Bronchial smooth muscle cell (primary cell): ENCODE results near the gene KRTAP10-8. TPM values are rescaled to one million over a fixed set of nuclear protein-coding genes. Genes with fewer than 3 reads are reported as not detected.

Source experiments
- total RNA-seq: library from RNA; depleted of rRNA; stranded (reverse); fragments of >200 nt; gene quantifications from 2 replicates; pipeline ENCODE4 v1.2.1, GENCODE V29; 2014

KRTAP10-8 gene
- not detected in 2 replicates for total RNA-seq

GRCh38 chr21:44612029-44612486, at the start of gene KRTAP10-8:
Gene KRTAP10-8 (plus strand): TSS chr21:44612079. CDS start chr21:44612101, 22 bp downstream.

GRCh38 chr21:44573630-44574456, 38.0 kb upstream of the KRTAP10-8 start, which contains the start of gene KRTAP10-4:
Gene KRTAP10-4 (plus strand): TSS chr21:44573729. CDS start chr21:44573759, 30 bp downstream.

GRCh38 chr21:44580231-44580821, 31.6 kb upstream of the KRTAP10-8 start, which contains the start of gene KRTAP10-5:
Gene KRTAP10-5 (minus strand): TSS chr21:44580604. CDS start chr21:44580578, 26 bp downstream.

GRCh38 chr21:44592446-44593311, 19.2 kb upstream of the KRTAP10-8 start, which contains the start of gene KRTAP10-6:
Gene KRTAP10-6 (minus strand): TSS chr21:44592505. CDS start chr21:44592484, 21 bp downstream.

GRCh38 chr21:44600118-44600978, 11.5 kb upstream of the KRTAP10-8 start, which contains the start of gene KRTAP10-7:
Gene KRTAP10-7 (plus strand): TSS chr21:44600597. CDS start chr21:44600622, 25 bp downstream.

GRCh38 chr21:44626673-44627143, 14.8 kb downstream of the KRTAP10-8 start, which contains the start of gene KRTAP10-9:
Gene KRTAP10-9 (plus strand): TSS chr21:44627093. CDS start chr21:44627172, 79 bp downstream.

GRCh38 chr21:44637018-44637850, 25.4 kb downstream of the KRTAP10-8 start, which contains the start of gene KRTAP10-10:
Gene KRTAP10-10 (plus strand): TSS chr21:44637356. CDS start chr21:44637418, 62 bp downstream.

GRCh38 chr21:44646366-44647221, 34.7 kb downstream of the KRTAP10-8 start, which contains the start of gene KRTAP10-11:
Gene KRTAP10-11 (plus strand): TSS chr21:44646414. CDS start chr21:44646459, 45 bp downstream.

GRCh38 chr21:44654576-44655175, 42.8 kb downstream of the KRTAP10-8 start, which contains the start of gene KRTAP12-4:
Gene KRTAP12-4 (minus strand): TSS chr21:44654659. CDS start chr21:44654614, 45 bp downstream.

GRCh38 chr21:44657635-44658540, 46.0 kb downstream of the KRTAP10-8 start, which contains the start of gene KRTAP12-3:
Gene KRTAP12-3 (plus strand): TSS chr21:44657932. CDS start chr21:44657980, 48 bp downstream.

Other genes starting within 250 kb of the KRTAP10-8 start
- under 0.01 TPM in 2 replicates for gene LRRC3, start 156.6 kb upstream of the KRTAP10-8 start, total RNA-seq
- not detected in 2 replicates for gene KRTAP10-1, start 71.9 kb upstream of the KRTAP10-8 start, total RNA-seq
- not detected in 2 replicates for gene KRTAP10-2, start 60.6 kb upstream of the KRTAP10-8 start, total RNA-seq
- gene KRTAP10-3, start 53.3 kb upstream of the KRTAP10-8 start, total RNA-seq, result not detected in 2 replicates
- gene KRTAP10-4, start 38.4 kb upstream of the KRTAP10-8 start, total RNA-seq, result not detected in 2 replicates
- not detected in 2 replicates for gene KRTAP10-5, start 31.5 kb upstream of the KRTAP10-8 start, total RNA-seq
- gene KRTAP10-6, start 19.6 kb upstream of the KRTAP10-8 start, total RNA-seq, result not detected in 2 replicates
- gene KRTAP10-7, start 11.5 kb upstream of the KRTAP10-8 start, total RNA-seq, result not detected in 2 replicates
- gene KRTAP10-9, start 15.0 kb downstream of the KRTAP10-8 start, total RNA-seq, result not detected in 2 replicates
- gene KRTAP10-10, start 25.3 kb downstream of the KRTAP10-8 start, total RNA-seq, result not detected in 2 replicates
- not detected in 2 replicates for gene KRTAP10-11, start 34.3 kb downstream of the KRTAP10-8 start, total RNA-seq
- gene KRTAP12-4, start 42.6 kb downstream of the KRTAP10-8 start, total RNA-seq, result not detected in 2 replicates
- gene KRTAP12-3, start 45.9 kb downstream of the KRTAP10-8 start, total RNA-seq, result not detected in 2 replicates
- gene KRTAP12-2, start 54.8 kb downstream of the KRTAP10-8 start, total RNA-seq, result not detected in 2 replicates
- not detected in 2 replicates for gene KRTAP12-1, start 70.1 kb downstream of the KRTAP10-8 start, total RNA-seq
- gene KRTAP10-12, start 85.1 kb downstream of the KRTAP10-8 start, total RNA-seq, result not detected in 2 replicates
- gene TSPEAR, start 99.5 kb downstream of the KRTAP10-8 start, total RNA-seq, result not detected in 2 replicates
- gene UBE2G2, start 189.7 kb downstream of the KRTAP10-8 start, total RNA-seq, result 41.8 and 55.8 TPM in 2 replicates
- 71.7 and 77.9 TPM in 2 replicates for gene SUMO3, start 206.0 kb downstream of the KRTAP10-8 start, total RNA-seq